Calu3 (cell line): ENCODE measurements around the gene KIAA1958. TPM values are rescaled to one million over a fixed set of nuclear protein-coding genes. Genes with fewer than 3 reads are reported as not detected.

Experiments
- BruUV-seq: library from RNA; stranded (reverse); fragments of 400-500 nt; replicated peaks from 2 replicates; lab custom pipeline; 2021; lab: Mats Ljungman, UMichigan
- CTCF ChIA-PET: fragments of 300-600 bp; sonication (Branson Sonifier 250); formaldehyde crosslinking; loops from one replicate; lab custom pipeline; 2022; ENCODE audit warnings: antibody characterized with exemption; lab: Charles Lee
- DNase-seq: peaks from one replicate; pipeline ENCODE4 v3.0.0; 2022
- H3K27ac Mint-ChIP-seq: one replicate; pipeline ENCODE4 v1.8.0; 2022; ENCODE audit warnings: mixed read lengths; ENCODE audit not compliant: unreplicated experiment
- H3K27me3 Mint-ChIP-seq: one replicate; pipeline ENCODE4 v1.8.0; 2022; ENCODE audit warnings: mixed read lengths; ENCODE audit not compliant: unreplicated experiment
- H3K36me3 Mint-ChIP-seq: one replicate; pipeline ENCODE4 v1.8.0; 2022; ENCODE audit warnings: mild to moderate bottlenecking, moderate library complexity, mixed read lengths; ENCODE audit not compliant: insufficient read depth, unreplicated experiment
- H3K4me1 Mint-ChIP-seq: one replicate; pipeline ENCODE4 v1.8.0; 2022; ENCODE audit warnings: mild to moderate bottlenecking, low read depth, mixed read lengths; ENCODE audit not compliant: unreplicated experiment
- H3K4me3 Mint-ChIP-seq: one replicate; pipeline ENCODE4 v1.8.0; 2022; ENCODE audit warnings: mild to moderate bottlenecking, low read depth, moderate library complexity, mixed read lengths; ENCODE audit not compliant: unreplicated experiment
- H3K9me3 Mint-ChIP-seq: one replicate; pipeline ENCODE4 v1.8.0; 2022; ENCODE audit warnings: low read depth, mixed read lengths; ENCODE audit not compliant: unreplicated experiment
- CTCF ChIP-seq: fragments of 200-600 bp; IDR thresholded peaks from one replicate; pipeline ENCODE4 v1.8.0; 2022; ENCODE audit warnings: antibody characterized with exemption; ENCODE audit not compliant: unreplicated experiment
- intact Hi-C: fragments of 100-400 bp; cut with micrococcal nuclease; formaldehyde crosslinking; loops from one replicate; pipeline ENCODE4 v1.10.0; 2022; ENCODE audit not compliant: unreplicated experiment
- total RNA-seq: library from RNA; stranded (reverse); gene quantifications from 2 replicates; pipeline ENCODE4 v1.2.3, GENCODE V29; 2022

KIAA1958 gene
- total RNA-seq, 1 experiment from 2014 or later = 13.0 TPM

- DNase-seq = no peak
Measured at GRCh38 chr9:112446526-112446925, 40.1 kb upstream of the KIAA1958 start.

DNA sequence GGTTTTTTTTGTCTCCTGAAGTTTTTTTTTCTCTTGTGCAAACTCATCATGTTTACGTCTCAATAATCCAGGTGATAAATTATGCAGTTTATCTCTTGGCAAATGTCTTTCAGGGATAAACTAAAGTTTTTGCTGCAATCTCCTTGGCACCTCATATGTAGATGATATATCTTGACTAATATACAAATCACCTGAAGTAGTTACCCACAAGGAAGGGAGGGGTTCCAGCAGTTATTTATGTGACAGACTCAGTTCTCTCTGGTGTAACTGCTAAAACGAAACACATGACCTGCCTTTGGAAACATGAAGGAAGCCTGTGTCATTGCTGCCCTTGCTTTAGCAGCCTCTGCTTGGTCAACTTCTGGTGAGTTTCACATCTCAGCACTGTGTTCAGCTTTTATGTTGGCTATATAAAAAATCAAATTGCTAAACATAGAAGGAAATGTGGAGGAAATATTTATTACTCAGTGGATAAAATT, 39.3 kb upstream of the KIAA1958 start:
- Mint-ChIP-seq H3K9me3 (no peaks in the 10 kb centered on the region), H3K4me1 (no peaks in the 10 kb centered on the region), H3K4me3 (no peak overlapping the region), H3K27me3 (no peaks in the 10 kb centered on the region), H3K36me3 (no peaks in the 10 kb centered on the region), H3K27ac (no peak overlapping the region)
- BruUV-seq = no TSS peak
- DNase-seq = no peak
- CTCF ChIA-PET = no interaction called here
- no peak for TF ChIP-seq CTCF
- intact Hi-C loops = no loop called here

More at GRCh38 chr9:112446526-112446925, 40.1 kb upstream of the KIAA1958 start:
- no peak overlapping the region for H3K4me3 Mint-ChIP-seq
- no TSS peak for BruUV-seq
- H3K9me3 Mint-ChIP-seq = no peaks in the 10 kb centered on the region
- H3K27ac Mint-ChIP-seq = no peak overlapping the region
- no peaks in the 10 kb centered on the region for H3K36me3 Mint-ChIP-seq
- CTCF ChIA-PET = no interaction called here
- H3K27me3 Mint-ChIP-seq = no peaks in the 10 kb centered on the region
- intact Hi-C loops = no loop called here
- H3K4me1 Mint-ChIP-seq = no peaks in the 10 kb centered on the region
- TF ChIP-seq CTCF = no peak

DNA sequence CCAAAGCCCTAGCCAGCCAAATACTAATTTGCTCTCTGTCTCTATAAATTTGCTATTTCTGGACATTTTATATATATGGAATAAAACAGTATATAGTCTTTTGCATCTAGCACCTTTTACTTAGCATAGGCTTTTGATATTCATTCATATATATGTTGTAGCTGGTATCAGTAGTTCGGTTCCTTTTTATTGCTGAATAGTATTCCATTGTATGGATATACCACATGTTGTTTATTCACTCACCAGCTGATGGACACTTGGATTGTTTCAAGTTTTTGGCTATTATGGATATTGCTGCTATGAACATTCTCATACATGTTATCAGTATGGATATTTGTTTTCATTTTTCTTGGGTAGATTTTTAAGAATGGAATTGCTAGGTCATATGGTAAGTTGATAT, 23.8 kb upstream of the KIAA1958 start:
- no peaks in the 10 kb centered on the region for H3K9me3 Mint-ChIP-seq
- no peak for TF ChIP-seq CTCF
- CTCF ChIA-PET = interaction anchor here (0.6 kb wide), 1 partner anchor 17 kb away, joined by 3 read pairs; no protein-coding TSS in a partner anchor
- intact Hi-C loops = no loop called here
- DNase-seq = no peak
- no peaks in the 10 kb centered on the region for H3K27me3 Mint-ChIP-seq
- H3K4me3 Mint-ChIP-seq = no peak overlapping the region
- no peak overlapping the region for H3K27ac Mint-ChIP-seq
- no TSS peak for BruUV-seq
- no peaks in the 10 kb centered on the region for H3K4me1 Mint-ChIP-seq
- H3K36me3 Mint-ChIP-seq = peaks cover 4% of the 10 kb centered on the region

DNA sequence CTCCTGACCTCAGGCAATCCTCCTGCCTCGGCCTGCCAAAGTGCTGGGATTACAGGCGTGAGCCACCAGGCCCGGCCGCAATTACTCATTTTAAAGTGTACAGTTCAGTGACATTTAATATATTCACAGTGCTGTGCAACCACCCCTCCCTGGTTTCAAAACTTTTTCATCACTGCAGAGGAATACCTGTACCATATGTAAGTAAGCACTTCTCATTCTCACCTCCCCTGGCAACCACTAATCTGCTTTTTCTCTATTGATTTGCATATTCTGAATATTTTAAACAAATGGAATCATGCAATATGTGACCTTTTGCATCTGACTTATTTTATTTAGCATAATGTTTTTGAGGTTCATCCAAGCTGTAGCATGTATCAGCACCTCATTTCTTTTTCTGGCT, 21.3 kb upstream of the KIAA1958 start:
- no peak for TF ChIP-seq CTCF
- BruUV-seq = no TSS peak
- CTCF ChIA-PET = no interaction called here

More for the DNA sequence above, 21.3 kb upstream of the KIAA1958 start:
- Mint-ChIP-seq H3K4me3 (no peak overlapping the region), H3K4me1 (no peaks in the 10 kb centered on the region), H3K27ac (no peak overlapping the region), H3K9me3 (no peaks in the 10 kb centered on the region), H3K27me3 (no peaks in the 10 kb centered on the region), H3K36me3 (no peaks in the 10 kb centered on the region)
- intact Hi-C loops = no loop called here
- DNase-seq = no peak
